Mesenteric fat pad (tissue), 1 donor: ENCODE results near the gene PRUNE1. TPM values are rescaled to one million over a fixed set of nuclear protein-coding genes. Genes with fewer than 3 reads are reported as not detected.

Source experiments
- DNase-seq: peaks from one replicate; pipeline ENCODE4 v3.0.0-alpha.2; 2020; ENCODE audit warnings: low spot score
- total RNA-seq: library from RNA; stranded (reverse); fragmentation: NEBNext Ultra II Directional; extraction: Animal tissue kit (Norgen Biotek cat#: 25700); gene quantifications from one replicate; pipeline ENCODE4 v1.2.1, GENCODE V29; 2021
- donor health status: DM: yes; HTN: yes; CAD: no.

Gene PRUNE1
- total RNA-seq, 1 donor from 2014 or later, result 14.4 TPM

DNA sequence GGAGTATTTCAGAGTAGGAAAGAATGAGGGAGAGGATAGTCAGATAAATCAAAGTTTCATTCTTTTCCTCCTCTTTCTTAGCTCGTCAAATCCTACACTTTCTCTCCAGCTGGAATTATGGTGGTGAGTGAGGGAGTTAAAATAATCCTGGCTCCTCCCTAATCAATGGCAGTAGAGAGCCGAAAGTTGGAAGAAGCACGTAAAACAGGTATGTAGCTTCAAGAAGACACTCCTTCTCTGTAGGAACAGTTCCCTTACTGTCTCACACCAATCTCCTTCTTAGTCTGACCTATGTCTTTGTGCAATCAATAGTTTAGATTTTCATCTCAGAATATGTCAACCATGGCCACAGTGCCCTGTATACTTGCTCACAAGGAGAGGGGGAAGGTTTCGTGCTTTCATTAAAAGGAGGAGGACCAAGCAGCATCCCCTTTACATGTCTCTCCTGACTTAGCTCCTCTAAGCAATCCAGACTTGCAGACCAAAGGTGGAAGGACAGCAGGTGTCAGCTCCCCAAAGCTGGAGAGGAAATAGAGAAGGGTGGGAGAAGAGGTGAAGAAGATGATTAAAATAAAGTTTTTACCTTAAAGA, 2.4 kb upstream of the PRUNE1 start:
- DNase-seq, result no peak

DNA sequence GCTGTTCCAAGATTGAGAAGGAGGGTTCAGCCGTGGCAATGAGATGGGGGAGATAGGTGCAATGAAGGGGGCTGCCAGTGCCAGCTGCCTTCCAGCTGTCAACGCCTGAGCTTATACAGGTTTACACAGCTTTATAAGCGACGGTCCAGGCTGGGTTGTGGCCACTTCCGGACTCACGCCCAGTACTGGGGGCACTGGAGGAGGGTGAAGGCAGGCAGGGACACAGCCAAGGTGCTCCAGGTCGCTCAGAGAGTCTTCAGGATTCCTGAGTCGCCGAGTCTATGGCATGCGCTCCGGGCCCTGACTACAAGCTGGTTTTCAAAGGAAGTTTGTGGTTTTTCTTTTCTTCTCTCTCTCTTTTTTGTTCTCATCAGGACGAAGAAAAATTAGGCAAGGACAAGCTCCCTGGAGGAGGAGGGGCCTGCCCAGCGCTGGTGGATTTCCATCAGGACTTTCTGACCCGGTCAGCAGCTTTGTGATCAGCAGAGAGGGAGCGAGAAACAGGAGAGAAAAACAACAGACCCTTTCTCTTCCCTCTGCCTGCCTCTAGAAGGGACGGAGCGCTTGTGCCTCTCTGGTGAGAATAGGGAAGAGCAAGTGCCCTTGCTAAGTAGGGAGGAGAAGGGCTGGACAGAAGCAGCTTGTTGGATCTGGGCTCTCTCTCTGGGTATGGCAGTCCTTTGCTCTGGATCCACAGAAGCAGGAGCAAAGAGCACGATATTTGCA, 1.8 kb upstream of the PRUNE1 start, which contains the start of gene MINDY1:
Gene MINDY1, minus strand, starts transcription at position 576 of the 726 bp plus-strand sequence. CDS start 4,285 bp downstream, outside the sequence.
- no peak for DNase-seq

DNA sequence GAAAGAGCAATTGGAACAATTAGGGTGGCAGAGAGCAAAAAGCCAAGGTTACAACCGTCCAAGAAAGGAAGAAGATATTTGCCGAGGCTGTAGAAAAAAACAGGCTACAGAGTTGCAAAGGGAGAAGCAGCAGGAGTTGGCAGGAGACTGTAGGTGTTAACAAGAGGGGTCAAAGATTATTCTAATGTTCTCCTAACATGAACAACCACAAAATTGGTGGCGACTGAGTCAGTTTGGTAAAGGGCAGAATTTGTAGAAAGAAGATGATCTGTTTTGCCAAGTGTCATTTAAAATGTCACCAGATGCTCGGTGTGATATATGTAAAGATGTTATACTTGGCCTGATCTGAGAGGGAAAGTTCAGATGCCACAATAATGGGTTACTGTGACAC, 401 bp upstream of the PRUNE1 start:
- no peak for DNase-seq

DNA sequence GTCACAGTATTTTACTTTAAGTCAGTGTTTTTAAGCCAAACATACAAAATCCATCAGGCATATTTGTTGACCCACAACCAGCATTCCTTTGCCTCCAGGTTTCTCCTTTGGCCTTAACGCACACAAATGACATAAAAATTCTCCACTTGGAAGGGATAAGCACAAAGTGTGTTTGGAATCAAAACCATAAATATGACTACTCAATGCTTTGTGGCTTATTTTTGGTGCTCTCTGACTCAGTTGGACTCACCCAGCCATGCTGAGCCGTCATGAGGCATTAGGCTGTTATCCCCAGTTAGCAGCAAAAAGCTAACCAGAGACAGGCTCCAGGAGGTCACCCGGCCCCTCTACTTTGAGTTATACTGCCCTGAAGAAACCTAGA, 948 bp downstream of the PRUNE1 start:
- no peak for DNase-seq

DNA sequence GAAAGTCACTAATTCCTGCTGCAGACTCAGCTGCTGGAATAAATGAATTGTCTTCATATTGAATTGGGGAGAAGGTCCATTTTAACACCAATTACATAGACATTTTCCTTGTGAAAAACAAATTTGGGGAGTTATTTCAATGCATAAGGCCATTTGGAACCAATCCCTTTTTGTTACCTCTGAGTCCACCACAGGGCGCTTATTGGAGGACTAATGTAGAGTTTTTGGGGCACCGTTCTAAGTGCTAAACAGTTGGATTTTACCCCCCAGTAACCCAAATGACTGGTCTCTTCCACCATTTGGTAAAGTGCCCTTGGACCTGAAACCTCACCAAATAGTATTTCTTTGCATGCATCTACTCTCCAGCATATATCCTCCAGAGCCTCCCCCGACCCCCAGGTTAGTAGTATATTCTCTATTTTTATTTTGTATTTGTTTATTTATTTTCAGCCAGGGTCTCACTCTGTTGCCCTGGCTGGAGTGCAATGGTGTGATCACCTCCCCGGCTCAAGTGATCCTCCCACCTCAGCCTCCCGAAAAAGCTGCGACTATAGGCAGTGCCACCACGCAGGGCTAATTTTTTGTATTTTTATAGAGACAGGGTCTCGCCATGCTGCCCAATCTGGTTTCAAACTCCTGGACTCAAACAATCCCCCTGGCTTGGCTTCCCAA, 1.6 kb downstream of the PRUNE1 start:
- DNase-seq, result no peak

- DNase-seq, result no peak
Observed at GRCh38 chr1:151010346-151010726, 2.1 kb downstream of the PRUNE1 start.

- DNase-seq, result no peak
Observed at GRCh38 chr1:151011154-151011850, 3.1 kb downstream of the PRUNE1 start.

DNA sequence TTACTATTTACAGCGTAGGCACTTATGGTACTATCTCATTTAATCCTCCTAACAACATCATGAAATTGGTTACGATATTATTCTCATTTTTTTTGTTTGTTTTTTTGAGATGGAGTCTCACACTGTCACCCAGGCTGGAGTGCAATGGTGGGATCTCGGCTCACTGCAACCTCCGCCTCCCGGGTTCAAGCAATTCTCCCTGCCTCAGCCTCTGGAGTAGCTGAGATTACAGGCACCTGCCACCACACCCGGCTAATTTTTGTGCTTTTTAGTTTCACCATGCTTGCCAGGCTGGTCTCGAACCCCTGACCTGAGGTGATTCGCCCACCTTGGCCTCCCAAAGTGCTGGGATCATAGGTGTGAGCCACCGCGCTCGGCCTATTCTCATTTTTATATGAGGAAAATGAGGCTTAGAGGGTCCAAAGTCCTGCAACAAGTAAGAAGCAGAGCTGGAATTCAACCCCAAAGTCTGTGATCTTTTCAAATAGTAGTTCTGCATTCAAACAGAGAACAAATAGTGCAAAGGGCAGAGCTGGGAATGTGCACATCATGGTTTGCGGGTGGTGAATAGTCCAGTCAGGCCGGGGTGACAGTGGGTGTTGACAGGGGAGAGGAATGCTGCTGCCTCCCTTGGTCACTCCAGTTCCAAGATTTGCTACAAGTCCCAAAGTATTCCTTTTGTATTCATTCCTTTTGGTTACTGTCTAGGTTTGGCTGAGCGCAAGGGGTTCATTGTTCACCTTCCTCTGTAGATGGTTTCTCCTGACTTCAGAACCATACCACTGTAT, 4.6 kb downstream of the PRUNE1 start:
- no peak for DNase-seq

DNA sequence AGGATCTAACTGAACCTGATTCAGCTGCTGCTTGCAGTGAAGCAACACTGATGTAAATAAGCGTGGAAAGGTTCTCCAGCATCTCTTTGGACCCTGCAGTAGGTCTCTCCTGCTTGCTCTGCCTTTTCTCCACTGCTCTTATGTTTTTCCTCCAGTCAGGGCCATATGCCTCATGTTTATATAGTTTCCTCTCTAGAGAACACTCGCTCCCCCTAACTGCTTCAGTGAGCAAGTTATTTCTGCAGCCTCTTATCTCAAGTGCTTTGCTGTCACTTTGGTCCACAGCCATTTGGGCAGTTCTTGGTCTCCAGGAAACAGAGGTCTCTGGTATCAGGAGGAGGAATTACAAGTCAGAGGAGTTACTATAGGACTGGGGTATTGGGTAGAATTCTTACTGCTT, 5.3 kb downstream of the PRUNE1 start:
- DNase-seq, result no peak

DNA sequence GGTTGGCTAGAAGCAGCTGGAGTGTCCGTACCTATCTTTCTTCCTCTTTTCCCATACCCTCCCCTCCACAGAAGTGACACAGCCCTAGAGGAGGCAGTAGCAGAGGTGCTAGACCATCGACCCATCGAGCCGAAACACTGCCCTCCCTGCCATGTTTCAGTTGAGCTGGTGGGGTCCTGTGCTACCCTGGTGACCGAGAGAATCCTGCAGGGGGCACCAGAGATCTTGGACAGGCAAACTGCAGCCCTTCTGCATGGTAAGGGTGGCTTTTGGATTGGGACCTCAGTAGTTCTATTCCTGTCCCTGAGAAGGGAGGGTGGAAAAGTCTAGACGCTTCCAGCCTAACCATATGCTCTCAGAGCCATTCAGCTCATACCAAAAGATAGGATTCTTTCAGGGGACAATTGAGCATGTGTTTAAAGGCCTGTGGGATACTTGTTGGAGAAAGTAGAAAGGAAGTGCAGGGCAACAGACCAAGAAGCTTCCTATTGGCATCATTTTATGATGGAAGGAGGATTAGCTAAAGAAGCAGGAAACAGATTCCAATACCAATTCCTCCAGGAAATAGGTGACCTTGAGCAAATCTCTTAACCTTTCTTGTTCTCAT, 16.4 kb downstream of the PRUNE1 start:
- DNase-seq, result no peak

DNA sequence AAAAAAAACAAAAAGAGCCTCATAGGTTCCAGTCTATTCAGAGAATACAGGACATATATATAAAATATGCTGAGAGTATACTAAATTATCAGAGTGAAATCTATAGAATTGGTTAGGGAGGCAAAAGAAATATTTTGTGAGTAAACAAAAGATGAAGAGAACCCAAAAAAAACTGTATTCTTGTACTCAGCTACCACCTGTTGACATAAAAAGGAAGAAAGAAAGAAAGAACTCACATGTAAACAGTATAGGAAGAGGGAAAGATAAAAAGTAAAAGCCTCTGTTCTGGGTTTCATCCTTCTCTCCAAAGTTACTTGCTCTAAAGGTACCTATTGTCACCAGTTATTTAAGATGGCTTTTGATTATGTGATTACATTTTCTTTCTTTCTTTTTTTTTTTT, 18.2 kb downstream of the PRUNE1 start:
- no peak for DNase-seq

DNA sequence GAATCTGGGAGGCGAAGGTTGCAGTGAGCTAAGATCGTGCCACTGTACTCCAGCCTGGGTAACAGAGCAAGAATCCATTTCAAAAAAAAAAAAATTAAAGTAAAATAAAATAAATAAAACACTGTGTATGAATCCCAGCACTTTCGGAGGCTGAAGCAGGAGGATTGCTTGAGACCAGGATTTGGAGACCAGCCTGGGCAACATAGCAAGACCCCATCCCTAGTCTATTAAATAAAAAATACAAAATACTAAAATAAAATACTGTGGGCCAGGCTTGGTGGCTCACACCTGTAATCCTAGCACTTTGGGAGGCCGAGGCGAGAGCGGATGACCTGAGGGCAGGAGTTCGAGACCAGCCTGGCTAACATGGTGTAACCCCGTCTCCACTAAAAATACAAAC, 23.9 kb downstream of the PRUNE1 start:
- DNase-seq, result no peak

DNA sequence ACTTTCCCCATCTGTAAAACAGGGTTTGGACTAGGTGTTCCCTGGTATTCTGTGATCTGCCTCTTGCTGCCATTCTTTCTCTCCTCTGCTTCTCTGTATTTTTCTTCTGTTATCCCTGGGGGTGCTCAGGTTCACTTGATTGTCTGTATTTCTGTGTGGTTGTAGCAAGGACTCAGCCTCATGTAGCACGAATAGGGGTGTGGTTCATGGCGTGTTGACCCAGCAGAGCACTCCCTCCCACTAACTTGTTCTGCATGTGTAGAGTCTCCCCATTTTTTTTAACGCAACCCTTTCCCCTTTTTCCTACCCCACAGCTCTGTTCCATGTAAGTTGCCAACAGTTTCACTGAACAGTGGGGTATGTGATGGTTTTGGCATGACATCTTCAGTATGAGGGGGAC, 26.9 kb downstream of the PRUNE1 start:
- no peak for DNase-seq

GRCh38 chr1:151036356-151036755, 28.1 kb downstream of the PRUNE1 start, which contains the start of gene BNIPL:
TSS of gene BNIPL (plus strand) at chr1:151036586. CDS start at chr1:151036726, 140 bp downstream.
- no peak for DNase-seq

GRCh38 chr1:151037032-151037431, 28.8 kb downstream of the PRUNE1 start:
- no peak for DNase-seq

GRCh38 chr1:151039521-151039920, 31.3 kb downstream of the PRUNE1 start:
- no peak for DNase-seq

DNA sequence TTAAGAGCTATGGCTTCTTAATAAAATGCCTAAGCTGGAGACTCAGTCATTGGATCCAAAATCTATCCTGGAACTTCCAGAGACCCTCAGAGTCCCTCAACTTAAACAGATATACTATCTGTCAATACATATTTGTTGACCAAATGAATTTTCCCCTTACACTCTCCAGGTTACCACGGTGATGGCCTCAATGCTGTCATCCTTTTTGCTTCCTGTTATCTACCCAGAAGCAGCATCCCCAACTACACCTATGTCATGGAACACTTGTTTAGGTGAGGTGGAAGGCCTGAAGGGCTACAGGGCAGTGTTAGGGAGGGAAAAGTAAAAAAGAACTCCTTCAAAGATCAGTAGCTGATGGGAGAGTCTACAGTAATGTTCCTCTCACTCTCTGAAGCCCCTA, 34.9 kb downstream of the PRUNE1 start:
- DNase-seq, result no peak

DNA sequence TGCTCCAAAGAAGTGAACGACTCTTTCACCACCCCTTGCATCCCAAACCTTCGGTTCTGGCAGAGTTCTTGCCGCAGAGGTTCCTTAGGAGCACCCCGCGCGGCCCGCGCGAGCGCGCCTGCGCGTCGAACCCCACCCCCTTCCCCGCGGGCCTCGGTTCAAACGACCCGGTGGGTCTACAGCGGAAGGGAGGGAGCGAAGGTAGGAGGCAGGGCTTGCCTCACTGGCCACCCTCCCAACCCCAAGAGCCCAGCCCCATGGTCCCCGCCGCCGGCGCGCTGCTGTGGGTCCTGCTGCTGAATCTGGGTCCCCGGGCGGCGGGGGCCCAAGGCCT, 39.3 kb downstream of the PRUNE1 start, which contains the start of gene C1orf56:
Gene C1orf56, plus strand, starts transcription at position 161 of the 334 bp plus-strand sequence. Its CDS starts 97 bp downstream, at position 258.
- DNase-seq, result no peak

- DNase-seq, result no peak
Observed at GRCh38 chr1:151047925-151048644, 39.8 kb downstream of the PRUNE1 start.

DNA sequence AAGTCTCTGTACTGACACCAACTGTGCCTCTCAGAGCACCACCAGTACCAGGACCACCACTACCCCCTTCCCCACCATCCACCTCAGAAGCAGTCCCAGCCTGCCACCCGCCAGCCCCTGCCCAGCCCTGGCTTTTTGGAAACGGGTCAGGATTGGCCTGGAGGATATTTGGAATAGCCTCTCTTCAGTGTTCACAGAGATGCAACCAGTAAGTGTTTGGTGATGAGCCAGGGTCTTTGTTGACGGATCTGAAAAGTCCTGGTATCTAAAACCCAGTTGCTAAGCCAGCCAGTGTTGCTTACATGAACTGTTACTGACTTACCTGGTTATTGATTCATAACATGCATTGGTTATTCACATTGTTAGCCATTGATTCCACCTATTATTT, 40.4 kb downstream of the PRUNE1 start:
- DNase-seq, result no peak
